ENCODE data around the gene VPS13D. TPM values are rescaled to one million over a fixed set of nuclear protein-coding genes. Genes with fewer than 3 reads are reported as not detected.
A peak's percentile ranks its signal among the peaks of the same experiment; 100 is the strongest.

The VPS13D gene
- total RNA-seq, 1 experiment from 2014 or later = 33.1 TPM

GRCh38 chr1:12464598-12465056 is 234.8 kb downstream of the VPS13D start:
- ATAC-seq (no peak), DNase-seq (ENCODE audit: low read depth, low spot score) (no peak)
- in situ Hi-C loops (cut with HindIII; ENCODE audit: low pct_unique_long_range_greater_than_20kb, low sequenced_read_pairs) = no loop called here
- H3K4me1 ChIP-seq (ENCODE audit: control insufficient read depth, insufficient read depth, low read length) = peaks cover 14% of the 10 kb centered on the region
- H3K9me3 ChIP-seq (ENCODE audit: control insufficient read depth, insufficient read depth, low read depth, low read length) = no peaks in the 10 kb centered on the region
- no peak for TF ChIP-seq REST (IDR thresholded peaks at IDR 0.05; ENCODE audit: insufficient read depth in 1 of 2, low read depth in 2 of 2, low read length in 1 of 2)
- TF ChIP-seq, protein P1, sequence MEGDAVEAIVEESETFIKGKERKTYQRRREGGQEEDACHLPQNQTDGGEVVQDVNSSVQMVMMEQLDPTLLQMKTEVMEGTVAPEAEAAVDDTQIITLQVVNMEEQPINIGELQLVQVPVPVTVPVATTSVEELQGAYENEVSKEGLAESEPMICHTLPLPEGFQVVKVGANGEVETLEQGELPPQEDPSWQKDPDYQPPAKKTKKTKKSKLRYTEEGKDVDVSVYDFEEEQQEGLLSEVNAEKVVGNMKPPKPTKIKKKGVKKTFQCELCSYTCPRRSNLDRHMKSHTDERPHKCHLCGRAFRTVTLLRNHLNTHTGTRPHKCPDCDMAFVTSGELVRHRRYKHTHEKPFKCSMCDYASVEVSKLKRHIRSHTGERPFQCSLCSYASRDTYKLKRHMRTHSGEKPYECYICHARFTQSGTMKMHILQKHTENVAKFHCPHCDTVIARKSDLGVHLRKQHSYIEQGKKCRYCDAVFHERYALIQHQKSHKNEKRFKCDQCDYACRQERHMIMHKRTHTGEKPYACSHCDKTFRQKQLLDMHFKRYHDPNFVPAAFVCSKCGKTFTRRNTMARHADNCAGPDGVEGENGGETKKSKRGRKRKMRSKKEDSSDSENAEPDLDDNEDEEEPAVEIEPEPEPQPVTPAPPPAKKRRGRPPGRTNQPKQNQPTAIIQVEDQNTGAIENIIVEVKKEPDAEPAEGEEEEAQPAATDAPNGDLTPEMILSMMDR (IDR thresholded peaks at IDR 0.05) = no peak
- no peak for TF ChIP-seq POLR2AphosphoS5 (IDR thresholded peaks at IDR 0.05; ENCODE audit: low read depth, low read length)
- TF ChIP-seq TCF7L2 (IDR thresholded peaks at IDR 0.05; ENCODE audit: low read depth, low read length) = no peak
- no peak for TF ChIP-seq SIN3A (IDR thresholded peaks at IDR 0.05; ENCODE audit: borderline replicate concordance, insufficient read depth, low read depth, low read length)
- intact Hi-C loops (cut with micrococcal nuclease; ENCODE audit: unreplicated experiment) = no loop called here
- no peaks in the 10 kb centered on the region for H3K36me3 ChIP-seq (ENCODE audit: control insufficient read depth, insufficient read depth, low read length)
- ChIA-PET POLR2A (no interaction called here), CTCF (no interaction called here)
- H3K4me3 ChIP-seq (ENCODE audit: low read depth in 2 of 2, low read length in 2 of 2) = no peak overlapping the region
- BruUV-seq (replicated peaks) = no TSS peak
- H3K27me3 ChIP-seq (ENCODE audit: control insufficient read depth, insufficient read depth, low read length) = no peaks in the 10 kb centered on the region
- H3K27ac ChIP-seq (ENCODE audit: low read length) = peak overlapping the region; percentile 62

- POLR2A ChIA-PET = no interaction called here
- H3K36me3 ChIP-seq (ENCODE audit: control insufficient read depth, insufficient read depth, low read length) = no peaks in the 10 kb centered on the region
- CTCF ChIA-PET = no interaction called here
- ATAC-seq (no peak), DNase-seq (ENCODE audit: low read depth, low spot score) (no peak)
- peaks cover 19% of the 10 kb centered on the region for H3K4me1 ChIP-seq (ENCODE audit: control insufficient read depth, insufficient read depth, low read length)
- in situ Hi-C loops (cut with HindIII; ENCODE audit: low pct_unique_long_range_greater_than_20kb, low sequenced_read_pairs) = no loop called here
- no TSS peak for BruUV-seq (replicated peaks)
- H3K27ac ChIP-seq (ENCODE audit: low read length) = peak overlapping the region; percentile 62
- H3K4me3 ChIP-seq (ENCODE audit: low read depth in 2 of 2, low read length in 2 of 2) = no peak overlapping the region
- H3K9me3 ChIP-seq (ENCODE audit: control insufficient read depth, insufficient read depth, low read depth, low read length) = no peaks in the 10 kb centered on the region
- intact Hi-C loops (cut with micrococcal nuclease; ENCODE audit: unreplicated experiment) = no loop called here
- no peaks in the 10 kb centered on the region for H3K27me3 ChIP-seq (ENCODE audit: control insufficient read depth, insufficient read depth, low read length)
- no peak for TF ChIP-seq POLR2AphosphoS5 (IDR thresholded peaks at IDR 0.05; ENCODE audit: low read depth, low read length)
- TF ChIP-seq TCF7L2 (IDR thresholded peaks at IDR 0.05; ENCODE audit: low read depth, low read length) = no peak
- no peak for TF ChIP-seq SIN3A (IDR thresholded peaks at IDR 0.05; ENCODE audit: borderline replicate concordance, insufficient read depth, low read depth, low read length)
- TF ChIP-seq, protein P1 (IDR thresholded peaks at IDR 0.05) = no peak
- no peak for TF ChIP-seq REST (IDR thresholded peaks at IDR 0.05; ENCODE audit: insufficient read depth in 1 of 2, low read depth in 2 of 2, low read length in 1 of 2)
These were observed 235.3 kb downstream of the VPS13D start for GRCh38 chr1:12465126-12465525.

All from Panc1 (cell line).